Measurements from ENCODE around the gene P2RY1. TPM values are rescaled to one million over a fixed set of nuclear protein-coding genes. Genes with fewer than 3 reads are reported as not detected.

The P2RY1 gene
- under 0.01 and 0.43 TPM in 2 replicates for total RNA-seq

GRCh38 chr3:152834776-152835600, at the start of gene P2RY1:
TSS of gene P2RY1 (plus strand) at chr3:152835131. CDS start at chr3:152835783, 652 bp downstream.

Small RNA genes lying within 50 kb of the gene (small RNA-seq; reads per million reads assigned to genes)
- gene ATP5MGP5 (ENCODE audit: low replicate concordance) = not detected

Data from placental pericyte (primary cell).